ENCODE results near the gene EEF2. TPM values are rescaled to one million over a fixed set of nuclear protein-coding genes. Genes with fewer than 3 reads are reported as not detected.
A peak's percentile ranks its signal among the peaks of the same experiment; 100 is the strongest.

Gene EEF2
- 1,000 to 10,000 TPM; 3,211 to 3,379 TPM for total RNA-seq

DNA sequence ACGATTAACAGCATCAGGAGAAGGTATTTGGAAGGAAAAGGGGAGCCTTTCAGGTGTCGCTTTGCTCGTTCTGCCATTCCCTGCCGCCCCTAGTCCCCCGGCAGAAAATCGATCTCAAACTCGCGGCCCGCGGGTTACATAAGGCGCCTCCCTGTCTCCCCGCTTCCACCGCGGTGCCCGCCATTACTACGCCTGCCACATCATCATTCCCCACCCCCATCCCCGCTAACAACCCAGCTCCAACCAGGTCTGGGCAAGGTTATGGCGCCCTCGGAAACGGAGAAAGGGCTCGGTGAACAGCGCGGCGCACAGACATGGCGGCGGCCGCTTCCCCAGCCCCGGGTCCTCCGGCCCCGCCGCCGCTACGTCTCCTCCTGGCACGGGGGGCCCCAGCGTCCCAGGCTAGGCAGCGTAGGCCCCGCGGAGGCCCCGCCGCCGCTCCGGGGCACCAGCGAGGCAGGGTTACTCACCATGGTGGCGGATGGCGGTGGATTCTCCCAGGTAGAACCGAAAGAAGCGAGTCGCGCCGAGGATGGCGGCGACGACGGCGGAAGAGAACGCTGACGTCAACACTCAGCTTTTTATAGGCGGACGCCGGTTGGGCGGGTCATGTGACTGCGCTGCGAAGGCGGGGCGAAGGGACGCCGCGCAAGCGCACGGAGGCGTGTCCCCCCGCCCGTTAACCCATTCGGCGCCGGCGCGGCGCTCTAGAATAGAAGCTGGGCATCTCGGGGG is at the start of gene EEF2:
TSS of gene EEF2 (minus strand) at position 556 of the 735 bp plus-strand sequence. CDS start at position 473, 83 bp downstream.
- ATAC-seq (replicated peaks) = peak; percentile 50
- H3K36me3 Mint-ChIP-seq (ENCODE audit: low read depth) = peaks cover 55% of the 10 kb centered on the region
- peak within 1 kb of the TSS; percentile 97 for H3K27ac Mint-ChIP-seq
- H3K9me3 Mint-ChIP-seq = no peaks in the 10 kb centered on the region
- peak within 1 kb of the TSS; percentile 98 for H3K4me3 Mint-ChIP-seq
- H3K27me3 Mint-ChIP-seq = no peaks in the 10 kb centered on the region
- peaks cover 28% of the 10 kb centered on the region for H3K4me1 Mint-ChIP-seq

DNA sequence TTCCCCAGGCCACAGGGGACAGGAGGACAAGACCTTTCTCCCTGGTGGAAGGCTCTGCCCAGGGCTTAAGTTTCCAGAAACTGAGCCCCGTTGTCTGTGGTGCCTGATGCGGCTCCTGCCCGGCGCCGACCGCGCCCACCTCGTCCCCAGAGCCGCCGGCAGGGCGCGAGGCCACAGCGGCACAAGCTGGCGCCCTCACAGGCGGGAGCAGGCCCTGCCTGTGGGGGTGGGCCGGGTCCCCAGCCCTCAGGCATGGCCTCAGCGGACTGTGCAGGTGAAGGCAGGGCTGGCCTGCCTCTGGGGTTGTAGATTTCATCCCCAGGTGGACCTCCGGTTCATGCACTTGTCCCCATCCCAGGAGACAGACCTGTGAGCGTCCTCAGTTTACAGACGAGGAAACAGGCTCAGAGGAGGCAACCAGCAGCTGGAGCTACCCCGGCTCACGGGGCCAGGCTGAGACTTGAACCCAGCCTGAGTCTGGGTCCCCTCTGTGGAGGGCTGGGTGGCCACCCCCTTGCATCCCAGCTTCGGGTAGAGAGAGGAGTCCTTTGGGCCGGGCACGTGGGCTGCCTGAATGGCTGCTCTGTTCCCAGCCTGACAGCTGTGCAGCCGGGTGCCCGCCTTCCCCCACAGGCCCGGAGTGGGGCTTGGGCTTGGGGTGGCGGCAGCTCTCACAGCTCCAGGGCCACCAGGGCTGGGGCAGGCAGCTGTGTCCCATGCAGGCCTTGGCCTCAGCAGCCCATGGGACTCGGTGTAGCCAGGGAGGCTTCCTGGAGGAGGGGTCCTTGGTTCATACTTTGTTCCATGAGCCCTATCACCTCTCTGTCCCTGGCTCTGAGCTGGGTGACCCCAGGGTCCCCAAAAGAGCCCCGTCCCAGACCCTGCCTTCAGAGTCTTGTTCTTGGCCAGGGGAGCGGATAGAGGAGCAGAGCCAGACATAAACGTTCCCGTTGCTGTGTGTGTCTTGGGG is 49.1 kb upstream of the EEF2 start:
- no peak overlapping the region for H3K27ac Mint-ChIP-seq
- no peaks in the 10 kb centered on the region for H3K27me3 Mint-ChIP-seq
- no peaks in the 10 kb centered on the region for H3K4me1 Mint-ChIP-seq
- H3K9me3 Mint-ChIP-seq = no peaks in the 10 kb centered on the region
- no peak overlapping the region for H3K4me3 Mint-ChIP-seq
- peaks cover 11% of the 10 kb centered on the region for H3K36me3 Mint-ChIP-seq (ENCODE audit: low read depth)
- no peak for ATAC-seq (replicated peaks)

DNA sequence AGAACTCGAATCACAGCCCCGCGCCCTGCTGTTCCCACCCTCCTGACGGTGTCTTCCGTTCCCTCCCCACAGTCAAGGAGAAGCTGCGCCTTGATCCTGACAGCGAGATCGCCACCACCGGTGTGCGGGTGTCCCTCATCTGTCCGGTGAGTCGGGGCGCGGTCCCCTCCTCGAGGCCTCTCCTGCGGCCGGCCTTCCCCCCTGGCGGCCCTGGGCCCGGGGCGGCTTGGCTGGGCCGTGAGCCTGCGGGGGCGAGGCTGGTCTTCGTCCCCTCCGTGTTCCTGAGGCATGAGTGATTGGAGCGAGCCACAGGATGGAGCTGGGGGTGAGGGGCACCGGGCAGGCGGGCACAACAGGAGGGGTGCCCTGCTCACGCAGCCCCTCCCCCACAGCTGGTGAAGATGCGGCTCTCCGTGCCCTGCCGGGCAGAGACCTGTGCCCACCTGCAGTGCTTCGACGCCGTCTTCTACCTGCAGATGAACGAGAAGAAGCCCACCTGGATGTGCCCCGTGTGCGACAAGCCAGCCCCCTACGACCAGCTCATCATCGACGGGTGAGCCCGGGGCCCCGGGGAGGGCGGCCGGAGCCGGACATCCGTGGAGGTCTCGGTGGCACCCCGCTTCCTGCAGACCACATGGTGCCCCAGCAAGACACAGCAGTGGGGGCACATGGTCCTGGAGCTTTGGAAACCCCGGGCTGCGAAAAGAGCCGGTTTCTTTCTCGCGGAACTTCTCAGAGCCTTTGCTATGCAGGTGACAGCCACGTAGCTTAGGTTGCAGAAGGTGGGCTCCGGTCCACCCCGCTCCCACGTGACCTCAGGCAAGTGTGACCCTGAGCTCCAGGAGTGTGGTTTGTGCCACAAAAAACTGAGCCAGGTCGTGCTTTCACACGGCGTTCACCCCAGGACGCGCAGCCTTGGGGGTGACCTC is 48.0 kb upstream of the EEF2 start:
- Mint-ChIP-seq H3K4me3 (no peak overlapping the region), H3K9me3 (no peaks in the 10 kb centered on the region), H3K27me3 (no peaks in the 10 kb centered on the region), H3K36me3 (ENCODE audit: low read depth) (peaks cover 16% of the 10 kb centered on the region), H3K27ac (no peak overlapping the region), H3K4me1 (no peaks in the 10 kb centered on the region)
- no peak for ATAC-seq (replicated peaks)

DNA sequence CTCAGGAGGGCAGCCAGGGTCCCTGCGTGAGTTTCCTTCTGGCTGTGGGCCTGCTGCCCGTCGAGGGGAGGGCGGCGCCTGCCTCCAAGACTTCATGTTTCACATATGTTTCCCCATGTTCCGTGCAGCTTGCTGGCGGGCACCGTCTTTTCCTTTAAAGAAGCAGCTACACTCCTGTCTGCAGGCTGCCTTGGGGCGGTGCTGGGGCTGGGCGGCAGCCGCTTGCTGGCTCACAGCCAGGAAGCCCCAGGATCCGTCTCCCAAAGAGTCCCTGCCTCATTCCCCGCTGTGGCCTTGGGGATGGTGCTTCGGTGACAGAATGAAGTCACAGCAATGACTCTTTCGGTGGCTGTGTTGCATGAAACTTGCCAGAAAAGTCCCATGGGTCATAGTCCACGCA is 47.2 kb upstream of the EEF2 start:
- peaks cover 18% of the 10 kb centered on the region for H3K36me3 Mint-ChIP-seq (ENCODE audit: low read depth)
- no peaks in the 10 kb centered on the region for H3K27me3 Mint-ChIP-seq
- H3K4me3 Mint-ChIP-seq = no peak overlapping the region
- no peaks in the 10 kb centered on the region for H3K9me3 Mint-ChIP-seq
- H3K4me1 Mint-ChIP-seq = no peaks in the 10 kb centered on the region
- ATAC-seq (replicated peaks) = no peak
- no peak overlapping the region for H3K27ac Mint-ChIP-seq

DNA sequence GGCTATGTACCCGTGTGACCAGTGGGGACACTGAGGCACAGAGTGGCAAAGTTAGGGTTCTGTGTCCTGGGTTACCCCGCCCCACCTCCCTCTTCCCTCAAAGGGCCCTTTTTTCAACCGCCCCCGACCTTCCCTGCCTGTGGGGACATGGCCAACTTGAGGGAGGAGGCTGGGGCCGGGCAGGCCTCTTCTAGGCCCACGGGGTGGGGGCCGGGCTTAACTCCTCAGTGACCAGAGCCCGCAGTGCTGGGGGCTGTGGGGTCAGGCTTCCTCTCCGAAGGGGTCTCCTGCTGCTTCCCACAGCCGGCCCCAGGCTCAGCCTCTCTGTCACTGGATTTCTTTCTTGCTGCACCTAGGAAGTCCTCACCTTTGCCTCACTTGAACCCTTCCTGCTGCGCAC is 46.2 kb upstream of the EEF2 start:
- no peak overlapping the region for H3K4me3 Mint-ChIP-seq
- no peak for ATAC-seq (replicated peaks)
- no peak overlapping the region for H3K27ac Mint-ChIP-seq
- H3K4me1 Mint-ChIP-seq = no peaks in the 10 kb centered on the region
- H3K36me3 Mint-ChIP-seq (ENCODE audit: low read depth) = peaks cover 25% of the 10 kb centered on the region
- no peaks in the 10 kb centered on the region for H3K9me3 Mint-ChIP-seq
- H3K27me3 Mint-ChIP-seq = no peaks in the 10 kb centered on the region

DNA sequence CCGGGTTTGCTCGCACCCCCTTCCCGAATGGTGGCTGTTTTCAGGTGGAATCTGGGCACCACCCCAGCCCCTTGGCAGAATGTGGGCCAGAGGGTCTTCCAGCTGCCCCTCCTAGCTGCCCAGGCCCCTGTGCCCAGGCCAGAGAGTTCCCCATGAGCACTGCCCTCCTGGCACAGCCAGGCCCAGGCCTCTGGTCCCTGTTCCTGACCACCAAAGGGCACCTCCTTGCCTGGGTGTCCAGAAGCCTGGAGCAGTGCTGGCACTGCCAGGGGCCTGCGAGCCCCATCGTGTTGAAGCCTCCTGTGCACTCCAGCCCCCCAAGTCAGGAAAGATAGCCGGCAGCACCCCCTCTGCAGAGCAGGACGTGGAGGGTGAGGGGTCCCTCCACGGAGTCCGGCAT is 45.7 kb upstream of the EEF2 start:
- no peak overlapping the region for H3K27ac Mint-ChIP-seq
- H3K4me1 Mint-ChIP-seq = no peaks in the 10 kb centered on the region
- H3K27me3 Mint-ChIP-seq = no peaks in the 10 kb centered on the region
- peaks cover 29% of the 10 kb centered on the region for H3K36me3 Mint-ChIP-seq (ENCODE audit: low read depth)
- ATAC-seq (replicated peaks) = no peak
- H3K4me3 Mint-ChIP-seq = no peak overlapping the region
- no peaks in the 10 kb centered on the region for H3K9me3 Mint-ChIP-seq

DNA sequence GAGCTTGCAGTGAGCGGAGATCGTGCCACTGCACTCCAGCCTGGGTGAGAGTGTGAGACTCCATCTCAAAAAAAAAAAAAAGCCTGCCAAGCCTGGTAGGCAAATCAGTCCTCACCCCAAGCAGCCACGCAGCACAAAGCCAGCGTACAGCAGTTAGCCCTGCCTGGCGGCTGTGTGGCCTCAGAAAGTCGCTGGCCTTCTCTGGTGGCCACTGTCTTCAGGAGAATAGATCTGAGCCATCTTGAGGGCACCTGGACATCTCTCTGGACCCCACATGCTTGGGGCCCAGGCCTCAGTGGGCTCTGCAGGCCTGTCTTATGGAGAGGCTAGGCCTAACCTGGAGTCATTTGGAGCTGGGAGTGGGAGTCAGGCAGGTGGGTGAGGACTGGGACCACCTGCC is 45.3 kb upstream of the EEF2 start:
- Mint-ChIP-seq H3K27me3 (no peaks in the 10 kb centered on the region), H3K4me3 (no peak overlapping the region), H3K36me3 (ENCODE audit: low read depth) (peaks cover 34% of the 10 kb centered on the region), H3K27ac (no peak overlapping the region), H3K9me3 (no peaks in the 10 kb centered on the region), H3K4me1 (no peaks in the 10 kb centered on the region)
- ATAC-seq (replicated peaks) = no peak

DNA sequence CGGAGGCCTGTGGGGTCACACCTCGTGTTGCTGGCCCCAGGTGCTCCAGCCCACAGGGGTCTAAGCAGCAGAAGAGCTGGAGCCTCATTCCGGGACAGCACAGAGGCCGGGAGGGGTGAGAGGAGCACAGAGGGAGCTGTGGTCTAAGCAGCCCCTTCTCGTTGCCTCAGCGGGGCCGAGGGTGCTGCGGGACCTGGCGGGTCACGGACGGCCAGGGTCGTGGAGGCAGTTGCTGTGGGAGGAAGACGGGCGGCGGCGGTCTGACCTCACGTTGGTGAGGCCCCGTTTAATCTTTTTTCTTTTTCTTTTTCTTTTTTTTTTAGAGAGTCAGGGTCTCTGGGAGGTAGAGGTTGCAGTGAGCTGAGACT is 44.0 kb upstream of the EEF2 start:
- Mint-ChIP-seq H3K27me3 (no peaks in the 10 kb centered on the region), H3K4me3 (no peak overlapping the region), H3K9me3 (no peaks in the 10 kb centered on the region), H3K27ac (no peak overlapping the region), H3K4me1 (no peaks in the 10 kb centered on the region), H3K36me3 (ENCODE audit: low read depth) (peaks cover 43% of the 10 kb centered on the region)
- ATAC-seq (replicated peaks) = no peak

DNA sequence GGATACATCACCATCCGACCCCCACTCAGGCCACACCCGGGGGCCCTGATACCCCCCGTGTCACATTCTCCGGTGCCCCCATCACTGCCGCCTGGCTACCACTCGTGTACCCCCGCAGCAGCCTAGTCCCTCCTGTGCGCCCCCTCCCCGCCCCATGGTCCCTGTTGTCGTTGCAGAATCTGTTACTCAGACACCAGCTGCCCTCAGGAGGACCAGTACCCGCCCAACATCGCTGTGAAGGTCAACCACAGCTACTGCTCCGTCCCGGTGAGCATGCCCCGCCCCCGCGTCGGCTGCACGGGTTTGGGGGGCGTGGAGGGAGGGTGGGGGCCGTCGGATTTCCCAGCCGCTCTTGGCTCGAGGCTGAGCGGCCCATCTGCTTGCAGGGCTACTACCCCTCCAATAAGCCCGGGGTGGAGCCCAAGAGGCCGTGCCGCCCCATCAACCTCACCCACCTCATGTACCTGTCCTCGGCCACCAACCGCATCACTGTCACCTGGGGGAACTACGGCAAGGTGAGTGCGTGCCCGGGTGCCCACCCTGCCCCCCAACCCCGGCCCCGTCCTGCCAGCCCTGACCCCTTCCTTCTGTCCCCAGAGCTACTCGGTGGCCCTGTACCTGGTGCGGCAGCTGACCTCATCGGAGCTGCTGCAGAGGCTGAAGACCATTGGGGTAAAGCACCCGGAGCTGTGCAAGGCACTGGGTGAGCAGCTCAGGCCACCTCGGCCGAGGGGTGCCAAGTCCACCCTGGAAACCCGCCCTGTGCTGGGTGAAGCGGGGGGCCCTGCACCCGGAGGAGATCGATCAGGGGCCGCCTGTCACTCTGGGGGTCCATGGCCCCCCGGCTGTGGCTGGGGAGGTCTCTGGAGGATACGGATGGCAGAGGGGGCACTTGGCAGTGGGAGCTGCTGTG is 43.3 kb upstream of the EEF2 start:
- no peaks in the 10 kb centered on the region for H3K4me1 Mint-ChIP-seq
- no peak overlapping the region for H3K27ac Mint-ChIP-seq
- no peaks in the 10 kb centered on the region for H3K27me3 Mint-ChIP-seq
- peaks cover 43% of the 10 kb centered on the region for H3K36me3 Mint-ChIP-seq (ENCODE audit: low read depth)
- no peak overlapping the region for H3K4me3 Mint-ChIP-seq
- H3K9me3 Mint-ChIP-seq = no peaks in the 10 kb centered on the region
- ATAC-seq (replicated peaks) = no peak

DNA sequence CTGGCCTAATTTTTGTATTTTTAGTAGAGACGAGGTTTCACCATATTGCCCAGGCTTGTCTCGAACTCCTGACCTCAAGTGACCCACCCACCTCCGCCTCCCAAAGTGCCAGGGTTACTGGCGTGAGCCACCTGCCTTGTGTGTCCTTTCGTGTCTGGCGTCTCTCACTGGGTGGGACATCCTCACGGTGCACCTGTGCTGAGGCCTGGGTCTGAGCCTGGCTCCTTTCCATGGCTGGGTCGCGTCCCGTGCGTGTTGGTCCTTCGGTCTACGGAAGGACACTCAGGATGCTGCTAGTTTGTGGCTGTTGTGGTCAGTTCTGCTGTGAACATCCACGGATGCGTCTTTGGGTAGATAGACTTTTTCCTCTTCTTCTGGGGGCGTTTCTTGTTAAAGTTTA is 41.9 kb upstream of the EEF2 start:
- H3K27me3 Mint-ChIP-seq = no peaks in the 10 kb centered on the region
- no peak for ATAC-seq (replicated peaks)
- H3K36me3 Mint-ChIP-seq (ENCODE audit: low read depth) = peaks cover 45% of the 10 kb centered on the region
- no peaks in the 10 kb centered on the region for H3K9me3 Mint-ChIP-seq
- no peak overlapping the region for H3K4me3 Mint-ChIP-seq
- H3K4me1 Mint-ChIP-seq = no peaks in the 10 kb centered on the region
- H3K27ac Mint-ChIP-seq = no peak overlapping the region

DNA sequence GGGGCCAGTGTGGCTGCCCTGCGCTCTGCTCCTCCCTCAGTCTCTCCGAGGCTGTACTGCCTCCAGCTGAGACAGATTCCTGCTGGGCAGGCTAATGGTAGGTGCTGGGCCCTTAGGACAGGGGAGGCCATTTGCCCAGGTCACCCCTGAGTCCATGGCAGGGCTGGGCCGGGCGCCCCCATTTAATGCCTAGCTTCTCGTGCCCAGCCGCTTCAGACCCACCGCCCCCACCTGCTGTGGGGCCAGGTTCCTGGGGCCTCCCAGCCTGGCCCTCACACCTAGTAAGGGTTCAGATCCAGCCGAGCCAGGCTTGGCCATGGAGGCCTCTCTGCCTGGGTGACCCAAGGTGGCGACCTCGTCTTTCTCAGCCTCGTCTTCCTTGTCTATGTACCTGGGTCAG is 40.1 kb upstream of the EEF2 start:
- no peak for ATAC-seq (replicated peaks)
- Mint-ChIP-seq H3K4me1 (no peaks in the 10 kb centered on the region), H3K27ac (no peak overlapping the region), H3K27me3 (no peaks in the 10 kb centered on the region), H3K4me3 (no peak overlapping the region), H3K36me3 (ENCODE audit: low read depth) (peaks cover 51% of the 10 kb centered on the region), H3K9me3 (no peaks in the 10 kb centered on the region)

DNA sequence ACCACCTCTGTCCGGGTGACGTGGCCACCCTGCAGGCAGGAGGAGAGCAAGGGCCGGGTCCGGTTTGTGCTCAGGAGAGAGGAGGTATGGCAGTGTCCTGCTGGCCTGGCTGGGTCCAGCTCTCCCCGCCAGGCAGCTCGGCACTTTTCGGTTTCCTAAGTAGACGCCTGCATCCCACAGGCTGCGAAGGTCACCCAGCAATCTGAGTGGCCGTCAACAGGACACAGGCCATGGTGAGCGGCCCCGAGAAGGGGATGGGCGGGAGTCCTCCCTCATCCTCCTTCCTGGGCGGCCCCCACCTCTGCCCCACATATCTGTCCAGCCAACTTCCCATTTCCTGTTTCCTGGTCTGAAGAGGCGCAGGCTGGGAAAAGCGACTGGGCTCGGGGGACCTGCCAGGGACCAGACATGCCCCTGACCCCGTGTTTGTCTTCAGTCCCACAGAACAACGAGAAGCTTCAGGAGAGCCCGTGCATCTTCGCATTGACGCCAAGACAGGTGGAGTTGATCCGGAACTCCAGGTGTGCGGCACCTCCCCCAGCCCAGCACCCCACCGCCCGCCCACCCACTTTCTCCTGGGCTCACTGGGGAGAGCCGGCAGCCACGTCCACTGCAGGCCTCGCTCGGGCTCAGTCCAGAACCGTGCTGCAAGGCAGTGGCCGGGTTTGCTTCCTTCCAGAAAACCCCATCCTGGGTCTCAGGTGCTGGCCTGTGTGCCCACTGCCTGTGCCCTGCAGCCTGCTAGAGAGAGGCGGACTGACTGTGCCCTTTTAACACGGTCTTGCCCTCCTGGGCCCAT is 38.5 kb upstream of the EEF2 start:
- Mint-ChIP-seq H3K36me3 (ENCODE audit: low read depth) (peaks cover 47% of the 10 kb centered on the region), H3K9me3 (no peaks in the 10 kb centered on the region), H3K4me1 (no peaks in the 10 kb centered on the region), H3K4me3 (no peak overlapping the region), H3K27ac (no peak overlapping the region), H3K27me3 (no peaks in the 10 kb centered on the region)
- ATAC-seq (replicated peaks) = no peak

DNA sequence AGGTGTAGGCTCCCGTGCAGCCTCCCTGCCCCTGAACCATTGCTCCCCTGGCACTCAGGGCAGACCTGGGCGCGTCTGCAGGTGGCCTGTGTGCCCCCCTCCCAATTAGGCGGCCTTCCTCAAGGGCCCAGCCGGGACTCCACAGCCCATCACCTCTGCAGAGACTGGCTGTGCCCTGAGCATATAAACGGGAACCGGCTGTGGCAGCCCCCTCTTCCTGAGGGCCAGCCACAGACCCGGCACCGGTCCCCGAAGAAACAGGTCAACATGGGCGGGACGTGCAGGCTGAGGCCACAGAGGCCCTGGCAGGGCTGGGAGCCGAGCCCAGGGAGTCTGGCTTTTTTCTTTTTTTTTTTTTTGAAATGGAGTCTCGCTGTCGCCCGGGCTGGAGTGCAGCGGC is 34.3 kb upstream of the EEF2 start:
- Mint-ChIP-seq H3K4me3 (no peak overlapping the region), H3K27me3 (no peaks in the 10 kb centered on the region), H3K9me3 (no peaks in the 10 kb centered on the region), H3K27ac (no peak overlapping the region), H3K36me3 (ENCODE audit: low read depth) (peaks cover 46% of the 10 kb centered on the region), H3K4me1 (no peaks in the 10 kb centered on the region)
- no peak for ATAC-seq (replicated peaks)
